SK-N-SH (cell line): ENCODE measurements around the gene CELF2. TPM values are rescaled to one million over a fixed set of nuclear protein-coding genes. Genes with fewer than 3 reads are reported as not detected.
A peak's percentile ranks its signal among the peaks of the same experiment; 100 is the strongest.

Source experiments
- CTCF ChIA-PET: fragments of 300-600, 350-600 bp; formaldehyde crosslinking; extraction: SDS; loops from one replicate; lab custom pipeline; 2021; lab: Yijun Ruan, JAX
- POLR2A ChIA-PET: fragments of 350-600 bp; sonication (Branson Sonifier 250); formaldehyde crosslinking; extraction: SDS; loops from one replicate; lab custom pipeline; 2020; ENCODE audit warnings: antibody characterized with exemption, inconsistent platforms; lab: Yijun Ruan, JAX
- DNase-seq: peaks from one replicate; pipeline ENCODE4 v3.0.0; 2012
- H2AFZ ChIP-seq: fragments of 200-600 bp; sonication (generic); 2 replicates; pipeline ENCODE4 v1.8.1; 2016; ENCODE audit warnings: antibody characterized with exemption, mild to moderate bottlenecking, low read depth
- H3F3A ChIP-seq: fragments of 200-600 bp; sonication (generic); replicated peaks from 2 replicates; pipeline ENCODE3; 2016; ENCODE audit warnings: antibody characterized with exemption, mild to moderate bottlenecking; ENCODE audit not compliant: insufficient read depth
- H3K27ac ChIP-seq, 2 experiments: fragments of 200-500 bp in 1 of 2; fragments of 200-600 bp in 1 of 2; sonication (Bioruptor generic) in 1 of 2; sonication (generic), shearing (Covaris generic) in 1 of 2; 2 replicates each; pipeline versions ENCODE4 v1.5.1 to v1.6.1; 2014 to 2016; ENCODE audit warnings: low read depth in 2 of 2, inconsistent platforms in 1 of 2, low read length in 1 of 2, mild to moderate bottlenecking in 1 of 2, mixed read lengths in 1 of 2
- H3K27me3 ChIP-seq: fragments of 200-600 bp; sonication (generic), shearing (Covaris generic); 2 replicates; pipeline ENCODE4 v1.6.1; 2016; ENCODE audit warnings: mixed run types; ENCODE audit not compliant: insufficient read depth
- H3K36me3 ChIP-seq, 2 experiments: fragments of 200-500 bp in 1 of 2; fragments of 200-600 bp in 1 of 2; sonication (Bioruptor generic) in 1 of 2; sonication (generic) in 1 of 2; replicated peaks in 1 of 2; 2 replicates each; pipeline versions ENCODE3 to v1.5.1; 2014 to 2016; ENCODE audit warnings: low read length in 1 of 2, mild to moderate bottlenecking in 1 of 2; ENCODE audit not compliant: insufficient read depth in 2 of 2, control insufficient read depth in 1 of 2
- H3K4me1 ChIP-seq, 2 experiments: fragments of 200-500 bp in 1 of 2; fragments of 200-600 bp in 1 of 2; sonication (Bioruptor generic) in 1 of 2; sonication (generic), shearing (Covaris generic) in 1 of 2; 2 replicates each; pipeline versions ENCODE4 v1.5.1 to v1.6.1; 2014 to 2016; ENCODE audit warnings: low read depth in 1 of 2, low read length in 1 of 2, mixed run types in 1 of 2; ENCODE audit not compliant: insufficient read depth in 2 of 2, control insufficient read depth in 1 of 2
- H3K4me2 ChIP-seq: fragments of 200-600 bp; sonication (generic), shearing (Covaris generic); 2 replicates; pipeline ENCODE4 v1.6.1; 2017; ENCODE audit warnings: mixed run types
- H3K4me3 ChIP-seq, 2 experiments: fragments of 200-500 bp in 1 of 2; fragments of 200-600 bp in 1 of 2; sonication (Bioruptor generic) in 1 of 2; sonication (generic), shearing (Covaris generic) in 1 of 2; 2 replicates each; pipeline versions ENCODE4 v1.5.1 to v1.8.1; 2014 to 2016; ENCODE audit warnings: low read depth in 2 of 2, inconsistent platforms in 1 of 2, low read length in 1 of 2, mild to moderate bottlenecking in 1 of 2, mixed read lengths in 1 of 2, moderate library complexity in 1 of 2
- H3K79me2 ChIP-seq: fragments of 200-600 bp; sonication (generic); 2 replicates; pipeline ENCODE4 v1.8.1; 2017; ENCODE audit warnings: mild to moderate bottlenecking; ENCODE audit not compliant: insufficient read depth
- H3K9ac ChIP-seq: fragments of 200-600 bp; sonication (generic); 2 replicates; pipeline ENCODE4 v1.6.1; 2017; ENCODE audit warnings: mixed run types
- H3K9me2 ChIP-seq: fragments of 200-600 bp; sonication (generic); 2 replicates; pipeline ENCODE4 v1.6.1; 2017; ENCODE audit warnings: mixed run types
- H3K9me3 ChIP-seq: fragments of 200-600 bp; sonication (generic); 2 replicates; pipeline ENCODE4 v1.6.1; 2017; ENCODE audit warnings: mixed run types, mild to moderate bottlenecking, moderate library complexity
- H4K20me1 ChIP-seq: fragments of 200-600 bp; sonication (generic); 2 replicates; pipeline ENCODE4 v1.6.1; 2017; ENCODE audit warnings: mild to moderate bottlenecking, mixed run types; ENCODE audit not compliant: insufficient read depth
- CHD2 ChIP-seq: fragments of 150-350 bp; IDR thresholded peaks from 2 replicates; pipeline ENCODE4 v1.6.1; 2018; ENCODE audit warnings: low read length; ENCODE audit not compliant: partially characterized antibody
- CTCF ChIP-seq: fragments of 200-600 bp; sonication (generic); IDR thresholded peaks from 2 replicates; pipeline ENCODE4 v1.6.1; 2017; ENCODE audit warnings: antibody characterized with exemption, mild to moderate bottlenecking, moderate library complexity
- ELF1 ChIP-seq: IDR thresholded peaks from 2 replicates; pipeline ENCODE4 v1.4.0; 2012
- FOXJ3 ChIP-seq: sonication (generic); formaldehyde crosslinking; IDR thresholded peaks from 2 replicates; pipeline ENCODE4 v1.5.1; 2020; ENCODE audit warnings: mild to moderate bottlenecking, missing genetic modification reagents
- GATA2 ChIP-seq: sonication (generic); formaldehyde crosslinking; IDR thresholded peaks from 2 replicates; pipeline ENCODE4 v1.5.0; 2020; ENCODE audit warnings: mild to moderate bottlenecking, missing genetic modification reagents
- JUND ChIP-seq: IDR thresholded peaks from 2 replicates; pipeline ENCODE4 v1.4.0; 2012
- MEF2A ChIP-seq: IDR thresholded peaks from 2 replicates; pipeline ENCODE4 v1.4.0; 2012; ENCODE audit warnings: low read depth, borderline replicate concordance
- MXI1 ChIP-seq: IDR thresholded peaks from 2 replicates; pipeline ENCODE4 v1.6.1; 2012; ENCODE audit warnings: mild to moderate bottlenecking, low read depth, low read length, improper control_type of control experiment
- NFIC ChIP-seq: IDR thresholded peaks from 2 replicates; pipeline ENCODE4 v1.4.0; 2012; ENCODE audit warnings: borderline replicate concordance
- RAD21 ChIP-seq: IDR thresholded peaks from 2 replicates; pipeline ENCODE4 v1.6.1; 2012; ENCODE audit warnings: mild to moderate bottlenecking, low read length
- REST ChIP-seq: IDR thresholded peaks from 2 replicates; pipeline ENCODE4 v1.6.1; 2012; ENCODE audit warnings: mild to moderate bottlenecking, low read depth, low read length, moderate library complexity
- RXRA ChIP-seq: IDR thresholded peaks from 2 replicates; pipeline ENCODE4 v1.4.0; 2012; ENCODE audit warnings: low read depth, mild to moderate bottlenecking, borderline replicate concordance
- SIN3A ChIP-seq: IDR thresholded peaks from 2 replicates; pipeline ENCODE4 v1.6.1; 2012; ENCODE audit warnings: low read depth, mild to moderate bottlenecking, low read length, moderate library complexity, borderline replicate concordance
- SMC3 ChIP-seq: IDR thresholded peaks from 2 replicates; pipeline ENCODE4 v1.6.1; 2012; ENCODE audit warnings: low read depth, low read length, improper control_type of control experiment
- TEAD4 ChIP-seq: IDR thresholded peaks from 2 replicates; pipeline ENCODE4 v1.4.0; 2012; ENCODE audit warnings: mild to moderate bottlenecking, borderline replicate concordance; ENCODE audit not compliant: insufficient read depth
- WGBS: methylation state at CpG from one replicate; pipeline ENCODE4 v1.1.6; 2017; ENCODE audit warnings: low lambda C conversion rate; 5-methylcytosine and 5-hydroxymethylcytosine counted together
- polyA plus RNA-seq, 3 experiments: library from polyadenylated mRNA; depleted of rRNA; stranded (reverse); fragments of >200 nt; gene quantifications; 2 replicates each; pipeline ENCODE4 v1.2.3, GENCODE V29; 2012

The CELF2 gene
- polyA plus RNA-seq, 1 of the 3 experiments (the other 2 are of a cell fraction): 0.03 TPM

- Histone ChIP-seq H4K20me1 (no peaks in the 10 kb centered on the region), H3K79me2 (no peaks in the 10 kb centered on the region), H3K9me2 (no peaks in the 10 kb centered on the region), H2AFZ (no peak overlapping the region), H3K4me2 (no peak overlapping the region), H3K27ac (no peak overlapping the region), H3F3A (no peaks in the 10 kb centered on the region), H3K9ac (no peak overlapping the region), H3K36me3 (no peaks in the 10 kb centered on the region), H3K9me3 (no peaks in the 10 kb centered on the region), H3K27me3 (no peaks in the 10 kb centered on the region), H3K4me3 (no peak overlapping the region), H3K4me1 (no peaks in the 10 kb centered on the region)
- no peak for TF ChIP-seq ELF1
- 13% methylated on average over 4 of the region's 4 CpGs for WGBS
- POLR2A ChIA-PET: no interaction called here
- CTCF ChIA-PET: interaction anchor here (0.8 to 3.5 kb wide), 12 partner anchors 12 to 1704 kb away, joined by 3 to 18 read pairs (median 4); no protein-coding TSS in a partner anchor
- DNase-seq: no peak
Observed at GRCh38 chr10:11035301-11035991, 17.8 kb downstream of the CELF2 start.

GRCh38 chr10:11036424-11037011, 18.8 kb downstream of the CELF2 start:
- no peaks in the 10 kb centered on the region for H3K9me2 ChIP-seq
- no peaks in the 10 kb centered on the region for H3K9me3 ChIP-seq
- ChIA-PET CTCF (interaction anchor here (0.6 to 3.5 kb wide), 12 partner anchors 10 to 1705 kb away, joined by 3 to 18 read pairs (median 4); no protein-coding TSS in a partner anchor), POLR2A (no interaction called here)
- H4K20me1 ChIP-seq: no peaks in the 10 kb centered on the region
- no peak overlapping the region for H2AFZ ChIP-seq
- no peak for TF ChIP-seq REST
- TF ChIP-seq MEF2A: no peak
- no peak for TF ChIP-seq TEAD4
- TF ChIP-seq JUND: no peak
- no peak for TF ChIP-seq CHD2
- TF ChIP-seq GATA2 (CRISPR knock-in tag): 0 out of 2 replicates have a peak, but pooled peaks have one; percentile 15
- peak; percentile 38 for TF ChIP-seq CTCF
- TF ChIP-seq NFIC: no peak
- no peak for TF ChIP-seq RXRA
- peak; percentile 34; the same call in 1 of the 2 replicates for TF ChIP-seq SMC3
- peak; percentile 63 for TF ChIP-seq RAD21
- TF ChIP-seq SIN3A: no peak
- no peak for TF ChIP-seq FOXJ3 (CRISPR knock-in tag)
- no peak for TF ChIP-seq MXI1
- peak; percentile 55 for DNase-seq
- 39% methylated on average over 5 of the region's 5 CpGs for WGBS
- H3K4me3 ChIP-seq: peak overlapping the region in 1 of 2 experiments; percentile 24; a peak in 1 of 4 replicates
- H3F3A ChIP-seq: no peaks in the 10 kb centered on the region
- H3K27ac ChIP-seq: no peak overlapping the region
- no peak overlapping the region for H3K4me2 ChIP-seq
- H3K9ac ChIP-seq: no peak overlapping the region
- no peaks in the 10 kb centered on the region for H3K4me1 ChIP-seq
- no peaks in the 10 kb centered on the region for H3K36me3 ChIP-seq
- no peaks in the 10 kb centered on the region for H3K27me3 ChIP-seq
- no peaks in the 10 kb centered on the region for H3K79me2 ChIP-seq
